ENCODE measurements around the gene UST.

DNA sequence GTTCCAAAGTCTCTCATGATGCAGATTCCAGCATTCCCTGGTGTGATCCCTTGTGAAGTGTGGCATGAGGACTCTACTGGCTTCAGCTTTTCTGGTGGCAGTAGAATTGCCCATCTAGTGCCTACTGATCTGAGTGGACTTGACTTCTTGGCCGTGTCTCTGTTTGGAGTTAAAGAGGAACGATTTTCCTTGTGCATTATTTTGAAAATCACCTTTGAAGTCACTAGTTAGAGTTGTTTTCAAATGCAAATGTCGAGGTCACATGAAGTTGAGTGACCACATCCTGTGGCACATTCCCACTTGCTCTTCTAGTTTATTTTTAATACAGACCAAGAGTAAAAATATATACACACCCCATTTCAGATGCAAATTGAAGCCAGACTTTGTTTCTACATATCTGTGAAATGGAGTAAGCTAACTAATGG, 300.0 kb downstream of the UST start:
- TF ChIP-seq, protein P1, sequence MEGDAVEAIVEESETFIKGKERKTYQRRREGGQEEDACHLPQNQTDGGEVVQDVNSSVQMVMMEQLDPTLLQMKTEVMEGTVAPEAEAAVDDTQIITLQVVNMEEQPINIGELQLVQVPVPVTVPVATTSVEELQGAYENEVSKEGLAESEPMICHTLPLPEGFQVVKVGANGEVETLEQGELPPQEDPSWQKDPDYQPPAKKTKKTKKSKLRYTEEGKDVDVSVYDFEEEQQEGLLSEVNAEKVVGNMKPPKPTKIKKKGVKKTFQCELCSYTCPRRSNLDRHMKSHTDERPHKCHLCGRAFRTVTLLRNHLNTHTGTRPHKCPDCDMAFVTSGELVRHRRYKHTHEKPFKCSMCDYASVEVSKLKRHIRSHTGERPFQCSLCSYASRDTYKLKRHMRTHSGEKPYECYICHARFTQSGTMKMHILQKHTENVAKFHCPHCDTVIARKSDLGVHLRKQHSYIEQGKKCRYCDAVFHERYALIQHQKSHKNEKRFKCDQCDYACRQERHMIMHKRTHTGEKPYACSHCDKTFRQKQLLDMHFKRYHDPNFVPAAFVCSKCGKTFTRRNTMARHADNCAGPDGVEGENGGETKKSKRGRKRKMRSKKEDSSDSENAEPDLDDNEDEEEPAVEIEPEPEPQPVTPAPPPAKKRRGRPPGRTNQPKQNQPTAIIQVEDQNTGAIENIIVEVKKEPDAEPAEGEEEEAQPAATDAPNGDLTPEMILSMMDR (IDR thresholded peaks at IDR 0.05; ENCODE audit: insufficient read depth, low read length, poor library complexity, severe bottlenecking) = no peak
- TF ChIP-seq EZH2phosphoT487 (conservative IDR thresholded peaks at IDR 0.05; ENCODE audit: low read length) = no peak

All from SU-DHL-6 (cell line).